K562 (cell line): ENCODE results near the gene BCAS1.

ENCODE experiments used
- ARID3A ChIP-seq: IDR thresholded peaks from 2 replicates; pipeline ENCODE4 v1.6.1; 2012; ENCODE audit warnings: low read depth, low read length, improper control_type of control experiment, borderline replicate concordance
- CTCF ChIP-seq, 3 experiments: IDR thresholded peaks in 2 of 3; conservative IDR thresholded peaks in 1 of 3; 2 replicates each; pipeline ENCODE4 v1.5.1; 2011 to 2012; ENCODE audit warnings: low read length in 3 of 3, mild to moderate bottlenecking in 3 of 3, control low read depth in 2 of 3, improper control_type of control experiment in 1 of 3, inconsistent platforms in 1 of 3, low read depth in 1 of 3, mixed read lengths in 1 of 3, moderate library complexity in 1 of 3; ENCODE audit not compliant: insufficient read depth in 2 of 3
- JUND ChIP-seq, 2 experiments: IDR thresholded peaks; 2 replicates in 1 of 2; 3 replicates in 1 of 2; pipeline ENCODE4 v1.6.1; 2011; ENCODE audit warnings: borderline replicate concordance in 2 of 2, low read depth in 2 of 2, low read length in 2 of 2, improper control_type of control experiment in 1 of 2, missing biosample characterization in 1 of 2, missing genetic modification characterization in 1 of 2, missing genetic modification reagents in 1 of 2
- RAD21 ChIP-seq, 2 experiments: fragments of 250-450 bp in 1 of 2; fragments of 450-650 bp in 1 of 2; sonication (Bioruptor Pico) in 1 of 2; formaldehyde crosslinking in 1 of 2; IDR thresholded peaks in 1 of 2; conservative IDR thresholded peaks in 1 of 2; 2 replicates each; pipeline versions ENCODE4 v1.4.0 to v1.8.0; 2020 to 2022; ENCODE audit warnings: mild to moderate bottlenecking in 2 of 2, moderate library complexity in 1 of 2
- TGIF2 ChIP-seq: sonication (generic); formaldehyde crosslinking; IDR thresholded peaks from 2 replicates; pipeline ENCODE4 v1.8.1; 2022; ENCODE audit warnings: mild to moderate bottlenecking, missing genetic modification reagents, moderate library complexity
- THAP7 ChIP-seq: fragments of 250-450 bp; sonication (Bioruptor Pico); IDR thresholded peaks from 2 replicates; pipeline ENCODE4 v1.5.0; 2021
- ZNF174 ChIP-seq: fragments of 250-450 bp; sonication (Bioruptor Pico); IDR thresholded peaks from 2 replicates; pipeline ENCODE4 v1.4.0; 2020; ENCODE audit warnings: mild to moderate bottlenecking
- ZNF3 ChIP-seq: fragments of 250-450 bp; sonication (Bioruptor Pico); IDR thresholded peaks from 2 replicates; pipeline ENCODE4 v1.5.0; 2021; ENCODE audit warnings: mild to moderate bottlenecking, moderate library complexity
- ZNF76 ChIP-seq: fragments of 250-450 bp; sonication (Bioruptor Pico); IDR thresholded peaks from 2 replicates; pipeline ENCODE4 v1.4.0; 2020; ENCODE audit warnings: mild to moderate bottlenecking, moderate library complexity, borderline replicate concordance

GRCh38 chr20:54100563-54100962 lies 30.2 kb upstream of the BCAS1 start:
- TF ChIP-seq JUND (IDR thresholded peaks at IDR 0.05; ENCODE audit: borderline replicate concordance, low read depth, low read length) (no peak), JUND (tag; IDR thresholded peaks at IDR 0.05; ENCODE audit: borderline replicate concordance, low read depth, low read length) (no peak), ARID3A (no peak), THAP7 (CRISPR knock-in tag) (no peak), CTCF (IDR thresholded peaks at IDR 0.05 in 2 of 3, conservative IDR thresholded peaks at IDR 0.05 in 1 of 3; ENCODE audit: insufficient read depth in 2 of 3, low read depth in 1 of 3, low read length in 3 of 3) (no peak), TGIF2 (CRISPR knock-in tag) (no peak), ZNF76 (CRISPR knock-in tag) (no peak), RAD21 (CRISPR knock-in tag; conservative IDR thresholded peaks at IDR 0.05 in 1 of 2, IDR thresholded peaks at IDR 0.05 in 1 of 2) (no peak), ZNF3 (CRISPR knock-in tag) (no peak), ZNF174 (CRISPR knock-in tag) (no peak)
